Measurements from ENCODE around the gene SMIM45.
A peak's percentile ranks its signal among the peaks of the same experiment; 100 is the strongest.

The SMIM45 gene

GRCh38 chr22:41934284-41935014 lies 17.5 kb upstream of the SMIM45 start:
- ATAC-seq (no peak), FAIRE-seq (no peak), DNase-seq (ENCODE audit: low read depth, low spot score) (no peak)
- Histone ChIP-seq H3K27ac (ENCODE audit: control insufficient read depth, insufficient read depth) (peak overlapping the region; percentile 94), H3K4me3 (no peak overlapping the region), H3K79me2 (ENCODE audit: control insufficient read depth, insufficient read depth, low read length) (peaks cover 19% of the 10 kb centered on the region), H3K27me3 (replicated peaks in 1 of 2; ENCODE audit: control insufficient read depth in 2 of 2, insufficient read depth in 2 of 2, low read length in 1 of 2) (no peaks in the 10 kb centered on the region), H3K36me3 (ENCODE audit: control insufficient read depth in 2 of 2, insufficient read depth in 2 of 2, low read length in 1 of 2) (peaks cover 5 to 15% of the 10 kb centered on the region in 2 experiments; a peak in 3 of 4 replicates), H3K4me1 (ENCODE audit: control insufficient read depth, insufficient read depth, low read length) (peaks cover 81% of the 10 kb centered on the region), H4K20me1 (ENCODE audit: control insufficient read depth, insufficient read depth) (no peaks in the 10 kb centered on the region), H3K9ac (ENCODE audit: control insufficient read depth, insufficient read depth, low read length) (peak overlapping the region; percentile 16; the same call in 1 of the 2 replicates), H3K4me2 (ENCODE audit: control insufficient read depth, insufficient read depth) (no peak overlapping the region), H2AFZ (ENCODE audit: control insufficient read depth, low read depth, low read length) (no peak overlapping the region), H3K9me3 (replicated peaks; ENCODE audit: control insufficient read depth, insufficient read depth, low read length) (no peaks in the 10 kb centered on the region)
- ChIA-PET CTCF (interaction anchor here (0.5 to 8.3 kb wide), 4 partner anchors 10 to 237 kb away, joined by 3 to 234 read pairs (median 4); partner anchors contain the start of gene TNFRSF13C), POLR2A (interaction anchor here (0.8 to 12.6 kb wide), 4 partner anchors 9 to 72 kb away, joined by 3 to 599 read pairs (median 74); partner anchors contain the start of genes CENPM, SHISA8, SMIM45 and TNFRSF13C), SMC1A (ENCODE audit: uncharacterized antibody, unreplicated experiment) (interaction anchor here (1.5 to 11.9 kb wide), 3 partner anchors 11 to 72 kb away, joined by 4 to 321 read pairs (median 41); partner anchors contain the start of genes CENPM and TNFRSF13C), RAD21 (ENCODE audit: unreplicated experiment) (interaction anchor here (7.7 to 8.6 kb wide), 2 partner anchors 10 to 15 kb away, joined by 115 to 408 read pairs; partner anchors contain the start of genes CENPM, SMIM45 and TNFRSF13C)
- TF ChIP-seq POLR2AphosphoS2 (IDR thresholded peaks at IDR 0.05; ENCODE audit: low read depth, low read length) (0 out of 2 replicates have a peak, but pooled peaks have one; percentile 43), ZZZ3 (IDR thresholded peaks at IDR 0.05; ENCODE audit: control insufficient read depth, insufficient read length, low read depth) (no peak), HDGF (IDR thresholded peaks at IDR 0.05) (peak; percentile 46), POU2F2 (IDR thresholded peaks at IDR 0.05; ENCODE audit: borderline replicate concordance, low read depth, low read length) (no peak)
- TF ChIP-seq, protein P1, sequence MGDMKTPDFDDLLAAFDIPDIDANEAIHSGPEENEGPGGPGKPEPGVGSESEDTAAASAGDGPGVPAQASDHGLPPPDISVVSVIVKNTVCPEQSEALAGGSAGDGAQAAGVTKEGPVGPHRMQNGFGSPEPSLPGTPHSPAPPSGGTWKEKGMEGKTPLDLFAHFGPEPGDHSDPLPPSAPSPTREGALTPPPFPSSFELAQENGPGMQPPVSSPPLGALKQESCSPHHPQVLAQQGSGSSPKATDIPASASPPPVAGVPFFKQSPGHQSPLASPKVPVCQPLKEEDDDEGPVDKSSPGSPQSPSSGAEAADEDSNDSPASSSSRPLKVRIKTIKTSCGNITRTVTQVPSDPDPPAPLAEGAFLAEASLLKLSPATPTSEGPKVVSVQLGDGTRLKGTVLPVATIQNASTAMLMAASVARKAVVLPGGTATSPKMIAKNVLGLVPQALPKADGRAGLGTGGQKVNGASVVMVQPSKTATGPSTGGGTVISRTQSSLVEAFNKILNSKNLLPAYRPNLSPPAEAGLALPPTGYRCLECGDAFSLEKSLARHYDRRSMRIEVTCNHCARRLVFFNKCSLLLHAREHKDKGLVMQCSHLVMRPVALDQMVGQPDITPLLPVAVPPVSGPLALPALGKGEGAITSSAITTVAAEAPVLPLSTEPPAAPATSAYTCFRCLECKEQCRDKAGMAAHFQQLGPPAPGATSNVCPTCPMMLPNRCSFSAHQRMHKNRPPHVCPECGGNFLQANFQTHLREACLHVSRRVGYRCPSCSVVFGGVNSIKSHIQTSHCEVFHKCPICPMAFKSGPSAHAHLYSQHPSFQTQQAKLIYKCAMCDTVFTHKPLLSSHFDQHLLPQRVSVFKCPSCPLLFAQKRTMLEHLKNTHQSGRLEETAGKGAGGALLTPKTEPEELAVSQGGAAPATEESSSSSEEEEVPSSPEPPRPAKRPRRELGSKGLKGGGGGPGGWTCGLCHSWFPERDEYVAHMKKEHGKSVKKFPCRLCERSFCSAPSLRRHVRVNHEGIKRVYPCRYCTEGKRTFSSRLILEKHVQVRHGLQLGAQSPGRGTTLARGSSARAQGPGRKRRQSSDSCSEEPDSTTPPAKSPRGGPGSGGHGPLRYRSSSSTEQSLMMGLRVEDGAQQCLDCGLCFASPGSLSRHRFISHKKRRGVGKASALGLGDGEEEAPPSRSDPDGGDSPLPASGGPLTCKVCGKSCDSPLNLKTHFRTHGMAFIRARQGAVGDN (IDR thresholded peaks at IDR 0.05), result peak; percentile 51
- TF ChIP-seq, protein P2, sequence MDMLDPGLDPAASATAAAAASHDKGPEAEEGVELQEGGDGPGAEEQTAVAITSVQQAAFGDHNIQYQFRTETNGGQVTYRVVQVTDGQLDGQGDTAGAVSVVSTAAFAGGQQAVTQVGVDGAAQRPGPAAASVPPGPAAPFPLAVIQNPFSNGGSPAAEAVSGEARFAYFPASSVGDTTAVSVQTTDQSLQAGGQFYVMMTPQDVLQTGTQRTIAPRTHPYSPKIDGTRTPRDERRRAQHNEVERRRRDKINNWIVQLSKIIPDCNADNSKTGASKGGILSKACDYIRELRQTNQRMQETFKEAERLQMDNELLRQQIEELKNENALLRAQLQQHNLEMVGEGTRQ (IDR thresholded peaks at IDR 0.05; ENCODE audit: borderline replicate concordance, low read depth, low read length), result no peak
- intact Hi-C loops (cut with micrococcal nuclease; ENCODE audit: unreplicated experiment), result no loop called here
- WGBS (ENCODE audit: insufficient coverage, insufficient replicate concordance, low lambda C conversion rate, missing lambda C conversion rate), result 91% methylated on average over 17 of the region's 17 CpGs
- in situ Hi-C loops (cut with MboI), result no loop called here
- no TSS peak for BruUV-seq (replicated peaks)
